ENCODE measurements around the gene GPS2. TPM values are rescaled to one million over a fixed set of nuclear protein-coding genes. Genes with fewer than 3 reads are reported as not detected.

Gene GPS2
- polyA plus RNA-seq, 1 donor (not counting 4 experiments of a cell fraction or from before 2014, with no cell fraction given), result 24.7 TPM

GRCh38 chr17:7295230-7296180, 19.7 kb downstream of the GPS2 start:
- no peak overlapping the region for H3K9ac ChIP-seq (ENCODE audit: control insufficient read depth, extremely low read depth, insufficient read depth, low read length)
- dilution Hi-C loops (cut with MboI; ENCODE audit: extremely low pct_ligation_motif_present, low sequenced_read_pairs), result no loop called here
- peaks cover 2% of the 10 kb centered on the region for H4K20me1 ChIP-seq (ENCODE audit: control insufficient read depth, extremely low read depth, insufficient read depth, low read length)
- FAIRE-seq (no peak), DNase-seq (ENCODE audit: low read depth, low spot score) (no peak)
- peaks cover 33% of the 10 kb centered on the region for H3K27me3 ChIP-seq (ENCODE audit: control insufficient read depth, extremely low read depth, insufficient read depth, low read length)
- peak overlapping the region in 1 of 3 experiments; percentile 37 for H3K4me3 ChIP-seq (ENCODE audit: control insufficient read depth in 2 of 3, extremely low read depth in 1 of 3, insufficient read depth in 2 of 3, low read depth in 1 of 3, low read length in 3 of 3)
- no peaks in the 10 kb centered on the region for H3K36me3 ChIP-seq (ENCODE audit: control insufficient read depth in 2 of 2, extremely low read depth in 1 of 2, insufficient read depth in 2 of 2, low read length in 2 of 2)
- no peak overlapping the region for H2AFZ ChIP-seq (ENCODE audit: control insufficient read depth, low read length)
- H3K4me1 ChIP-seq (ENCODE audit: control insufficient read depth, extremely low read depth, insufficient read depth, low read length), result peaks cover 23% of the 10 kb centered on the region
- peak overlapping the region; percentile 73 for H3K4me2 ChIP-seq (ENCODE audit: control insufficient read depth, extremely low read depth, insufficient read depth, low read depth, low read length)
- no peaks in the 10 kb centered on the region for H3K9me1 ChIP-seq (ENCODE audit: control insufficient read depth, extremely low read depth, insufficient read depth, low read length)
- no peak for TF ChIP-seq EZH2 (IDR thresholded peaks at IDR 0.05; ENCODE audit: low read length)
- TF ChIP-seq, protein P1, sequence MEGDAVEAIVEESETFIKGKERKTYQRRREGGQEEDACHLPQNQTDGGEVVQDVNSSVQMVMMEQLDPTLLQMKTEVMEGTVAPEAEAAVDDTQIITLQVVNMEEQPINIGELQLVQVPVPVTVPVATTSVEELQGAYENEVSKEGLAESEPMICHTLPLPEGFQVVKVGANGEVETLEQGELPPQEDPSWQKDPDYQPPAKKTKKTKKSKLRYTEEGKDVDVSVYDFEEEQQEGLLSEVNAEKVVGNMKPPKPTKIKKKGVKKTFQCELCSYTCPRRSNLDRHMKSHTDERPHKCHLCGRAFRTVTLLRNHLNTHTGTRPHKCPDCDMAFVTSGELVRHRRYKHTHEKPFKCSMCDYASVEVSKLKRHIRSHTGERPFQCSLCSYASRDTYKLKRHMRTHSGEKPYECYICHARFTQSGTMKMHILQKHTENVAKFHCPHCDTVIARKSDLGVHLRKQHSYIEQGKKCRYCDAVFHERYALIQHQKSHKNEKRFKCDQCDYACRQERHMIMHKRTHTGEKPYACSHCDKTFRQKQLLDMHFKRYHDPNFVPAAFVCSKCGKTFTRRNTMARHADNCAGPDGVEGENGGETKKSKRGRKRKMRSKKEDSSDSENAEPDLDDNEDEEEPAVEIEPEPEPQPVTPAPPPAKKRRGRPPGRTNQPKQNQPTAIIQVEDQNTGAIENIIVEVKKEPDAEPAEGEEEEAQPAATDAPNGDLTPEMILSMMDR (optimal IDR thresholded peaks at IDR 0.05 in 1 of 3, IDR thresholded peaks at IDR 0.05 in 1 of 3, conservative IDR thresholded peaks at IDR 0.05 in 1 of 3; ENCODE audit: extremely low read depth in 1 of 3, insufficient read depth in 2 of 3, low read length in 3 of 3), result no peak
- H3K9me3 ChIP-seq (ENCODE audit: control insufficient read depth, low read depth, low read length), result no peaks in the 10 kb centered on the region
- H3K27ac ChIP-seq (ENCODE audit: control insufficient read depth, insufficient read depth, low read length), result no peak overlapping the region
- H3K79me2 ChIP-seq (ENCODE audit: control insufficient read depth, insufficient read depth, low read length), result no peaks in the 10 kb centered on the region

DNA sequence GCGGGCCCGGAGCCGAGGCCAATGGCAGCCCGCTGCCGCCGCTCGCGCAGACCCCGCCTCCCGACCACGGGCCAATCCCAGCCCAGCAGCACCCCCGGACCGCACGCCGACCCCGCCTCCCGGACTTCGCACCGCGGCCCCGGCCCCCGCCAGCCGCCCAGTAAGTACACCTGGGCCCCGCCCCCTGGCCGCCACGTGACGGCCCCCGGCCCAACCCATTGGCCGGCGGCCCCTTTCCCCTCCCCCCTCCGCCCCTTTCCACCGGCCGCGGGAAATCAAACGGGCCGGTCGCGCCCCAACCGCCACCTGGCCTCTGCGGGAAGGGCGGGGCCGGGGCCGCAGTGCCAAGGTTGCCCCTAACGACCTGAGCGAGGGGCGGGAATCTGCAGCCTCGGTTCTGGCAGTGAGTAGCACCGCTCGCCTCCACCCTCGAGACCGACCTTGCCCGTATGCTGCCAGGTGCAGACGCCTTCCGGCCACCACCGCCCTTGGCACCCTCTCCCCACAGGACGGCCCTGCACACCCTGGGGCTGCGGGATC, 20.5 kb downstream of the GPS2 start, which contains the start of gene YBX2:
TSS of gene YBX2 (minus strand) at position 26 of the 540 bp plus-strand sequence. CDS start 139 bp downstream, outside the sequence.
- Histone ChIP-seq H3K9ac (ENCODE audit: control insufficient read depth, extremely low read depth, insufficient read depth, low read length) (no peak within 1 kb of the TSS), H2AFZ (ENCODE audit: control insufficient read depth, low read length) (peak within 1 kb of the TSS; percentile 39), H3K4me3 (ENCODE audit: control insufficient read depth in 2 of 3, extremely low read depth in 1 of 3, insufficient read depth in 2 of 3, low read depth in 1 of 3, low read length in 3 of 3) (peak within 1 kb of the TSS; percentile 15 to 37 (median 25)), H4K20me1 (ENCODE audit: control insufficient read depth, extremely low read depth, insufficient read depth, low read length) (peaks cover 2% of the 10 kb centered on the region), H3K4me2 (ENCODE audit: control insufficient read depth, extremely low read depth, insufficient read depth, low read depth, low read length) (peak within 1 kb of the TSS; percentile 73), H3K9me3 (ENCODE audit: control insufficient read depth, low read depth, low read length) (no peaks in the 10 kb centered on the region), H3K4me1 (ENCODE audit: control insufficient read depth, extremely low read depth, insufficient read depth, low read length) (peaks cover 23% of the 10 kb centered on the region), H3K27me3 (ENCODE audit: control insufficient read depth, extremely low read depth, insufficient read depth, low read length) (peaks cover 36% of the 10 kb centered on the region), H3K36me3 (ENCODE audit: control insufficient read depth in 2 of 2, extremely low read depth in 1 of 2, insufficient read depth in 2 of 2, low read length in 2 of 2) (no peaks in the 10 kb centered on the region), H3K9me1 (ENCODE audit: control insufficient read depth, extremely low read depth, insufficient read depth, low read length) (no peaks in the 10 kb centered on the region), H3K79me2 (ENCODE audit: control insufficient read depth, insufficient read depth, low read length) (no peaks in the 10 kb centered on the region), H3K27ac (ENCODE audit: control insufficient read depth, insufficient read depth, low read length) (no peak within 1 kb of the TSS)
- dilution Hi-C loops (cut with MboI; ENCODE audit: extremely low pct_ligation_motif_present, low sequenced_read_pairs), result no loop called here
- no peak for TF ChIP-seq EZH2 (IDR thresholded peaks at IDR 0.05; ENCODE audit: low read length)
- TF ChIP-seq, protein P1 (optimal IDR thresholded peaks at IDR 0.05 in 1 of 3, IDR thresholded peaks at IDR 0.05 in 1 of 3, conservative IDR thresholded peaks at IDR 0.05 in 1 of 3; ENCODE audit: extremely low read depth in 1 of 3, insufficient read depth in 2 of 3, low read length in 3 of 3), result no peak
- DNase-seq (ENCODE audit: low read depth, low spot score) (no peak), FAIRE-seq (no peak)

Measured in keratinocyte (primary cell).